K562 (cell line): ENCODE results near the gene DDX50. TPM values are rescaled to one million over a fixed set of nuclear protein-coding genes. Genes with fewer than 3 reads are reported as not detected.

ENCODE experiments used
- ATAC-seq: fragments of 200-7000 bp; cut with Tn5 transposase; 3 replicates; pipeline ENCODE4 v1.9.1; 2020; ENCODE audit warnings: moderate library complexity
- BruUV-seq: library from RNA; stranded (reverse); fragments of 400-500 nt; replicated peaks from 2 replicates; lab custom pipeline; 2021; lab: Mats Ljungman, UMichigan
- CTCF ChIA-PET: fragments of 300-600 bp; formaldehyde crosslinking; extraction: SDS; loops from one replicate; lab custom pipeline; 2021; ENCODE audit warnings: low intra/inter-chr PET ratio; lab: Yijun Ruan, JAX
- POLR2A ChIA-PET: fragments of 300-600, 350-650 bp; sonication (Branson Sonifier 250); formaldehyde crosslinking; extraction: SDS; loops from one replicate; lab custom pipeline; 2021; ENCODE audit warnings: antibody characterized with exemption, inconsistent platforms; lab: Yijun Ruan, JAX
- DNase-seq, 4 experiments: peaks; one replicate each; pipeline versions ENCODE4 v3.0.0 to v3.0.0-alpha.2; 2011 to 2018; ENCODE audit warnings: low spot score in 3 of 4, mixed read lengths in 3 of 4; ENCODE audit errors: extremely low read depth in 1 of 4
- FAIRE-seq: peaks from 2 replicates; lab custom pipeline; 2011; peaks lifted over from hg19 to GRCh38; lab: Jason Lieb, UNC
- H2AFZ ChIP-seq: 2 replicates; pipeline ENCODE4 v1.6.0; 2011; ENCODE audit warnings: low read depth, low read length, control low read depth, inconsistent platforms
- H3K27ac ChIP-seq: fragments of 200-600 bp; 3 replicates; pipeline ENCODE4 v1.8.0; 2011; ENCODE audit warnings: low read depth, mild to moderate bottlenecking, control low read depth, inconsistent platforms, low read length, moderate library complexity, mixed read lengths; ENCODE audit errors: extremely low read depth
- H3K27me3 ChIP-seq, 2 experiments: fragments of 300-600 bp in 1 of 2; 2 replicates in 1 of 2; 3 replicates in 1 of 2; pipeline versions ENCODE4 v1.6.0 to v1.8.0; 2011; ENCODE audit warnings: inconsistent platforms in 2 of 2, low read length in 2 of 2, mild to moderate bottlenecking in 1 of 2, mixed read lengths in 1 of 2, moderate library complexity in 1 of 2; ENCODE audit not compliant: control insufficient read depth in 2 of 2, insufficient read depth in 2 of 2
- H3K36me3 ChIP-seq: fragments of 300-600 bp; 3 replicates; pipeline ENCODE4 v1.8.0; 2011; ENCODE audit warnings: mild to moderate bottlenecking, low read length, inconsistent platforms; ENCODE audit not compliant: control insufficient read depth, insufficient read depth
- H3K4me1 ChIP-seq, 2 experiments: fragments of 200-600 bp in 1 of 2; replicated peaks in 1 of 2; 2 replicates in 1 of 2; 3 replicates in 1 of 2; pipeline versions ENCODE4 v1.5.1 to v1.8.0; 2011; ENCODE audit warnings: inconsistent platforms in 2 of 2, low read length in 2 of 2, mild to moderate bottlenecking in 1 of 2, mixed read lengths in 1 of 2, moderate library complexity in 1 of 2; ENCODE audit not compliant: control insufficient read depth in 2 of 2, insufficient read depth in 2 of 2
- H3K4me2 ChIP-seq: 2 replicates; pipeline ENCODE4 v1.6.1; 2011; ENCODE audit warnings: low read length, control low read depth, inconsistent platforms, mixed read lengths; ENCODE audit not compliant: insufficient read depth
- H3K4me3 ChIP-seq: fragments of 200-600 bp; sonication (generic), shearing (Covaris generic); 2 replicates; pipeline ENCODE4 v1.5.1; 2016; ENCODE audit warnings: control low read depth, inconsistent platforms
- H3K79me2 ChIP-seq: fragments of 200-600 bp; 3 replicates; pipeline ENCODE4 v1.8.0; 2011; ENCODE audit warnings: low read length, inconsistent platforms; ENCODE audit not compliant: control insufficient read depth, insufficient read depth
- H3K9ac ChIP-seq, 2 experiments: 2 replicates each; pipeline versions ENCODE4 v1.6.0 to v1.6.1; 2011; ENCODE audit warnings: low read depth in 2 of 2, low read length in 2 of 2, control low read depth in 1 of 2, inconsistent platforms in 1 of 2, mild to moderate bottlenecking in 1 of 2, mixed read lengths in 1 of 2; ENCODE audit not compliant: insufficient read depth in 1 of 2
- H3K9me1 ChIP-seq: one replicate; pipeline ENCODE4 v1.6.0; 2011; ENCODE audit warnings: inconsistent platforms, mild to moderate bottlenecking, low read length, moderate library complexity; ENCODE audit not compliant: control insufficient read depth, insufficient read depth
- H3K9me3 ChIP-seq: replicated peaks from 2 replicates; pipeline ENCODE4 v1.5.1; 2011; ENCODE audit warnings: low read depth, low read length, inconsistent platforms; ENCODE audit not compliant: control insufficient read depth, insufficient read depth
- H4K20me1 ChIP-seq: replicated peaks from 2 replicates; pipeline ENCODE4 v1.6.1; 2011; ENCODE audit warnings: low read length, inconsistent platforms, mixed read lengths; ENCODE audit not compliant: control insufficient read depth, insufficient read depth
- HNRNPH1 ChIP-seq: fragments of 200-400 bp; formaldehyde crosslinking; optimal IDR thresholded peaks from 2 replicates; pipeline ENCODE3; 2017; ENCODE audit warnings: low read depth, mild to moderate bottlenecking, low read length, moderate library complexity
- MCM2 ChIP-seq: fragments of 450-650 bp; IDR thresholded peaks from 2 replicates; pipeline ENCODE4 v1.6.1; 2017; ENCODE audit warnings: low read depth, mild to moderate bottlenecking
- MYNN ChIP-seq, 2 experiments: sonication (generic); formaldehyde crosslinking in 1 of 2; IDR thresholded peaks; 2 replicates each; pipeline versions ENCODE4 v1.5.0 to v1.6.1; 2016 to 2020; ENCODE audit warnings: antibody characterized with exemption in 1 of 2, missing genetic modification reagents in 1 of 2
- NFYB ChIP-seq: IDR thresholded peaks from 2 replicates; pipeline ENCODE4 v1.6.1; 2011; ENCODE audit warnings: mild to moderate bottlenecking, moderate library complexity; ENCODE audit not compliant: insufficient read length; ENCODE audit errors: extremely low read depth
- PTBP1 ChIP-seq: fragments of 200-400 bp; formaldehyde crosslinking; IDR thresholded peaks from 2 replicates; pipeline ENCODE4 v1.6.1; 2017; ENCODE audit warnings: low read depth, low read length
- RBM15 ChIP-seq: fragments of 200-400 bp; formaldehyde crosslinking; IDR thresholded peaks from 2 replicates; pipeline ENCODE4 v1.6.1; 2018; ENCODE audit warnings: mild to moderate bottlenecking, low read length, moderate library complexity; ENCODE audit not compliant: insufficient read depth
- RFX5 ChIP-seq: IDR thresholded peaks from 2 replicates; pipeline ENCODE4 v1.6.1; 2011; ENCODE audit warnings: low read depth, mild to moderate bottlenecking, improper control_type of control experiment, low read length
- SMARCC2 ChIP-seq: fragments of 450-650 bp; IDR thresholded peaks from 2 replicates; pipeline ENCODE4 v1.6.1; 2017; ENCODE audit warnings: antibody characterized with exemption, moderate library complexity, mild to moderate bottlenecking, low read depth
- XRCC3 ChIP-seq: fragments of 450-650 bp; IDR thresholded peaks from 2 replicates; pipeline ENCODE4 v1.6.1; 2017; ENCODE audit warnings: mild to moderate bottlenecking, moderate library complexity
- YY1 ChIP-seq, 3 experiments: IDR thresholded peaks; 2 replicates each; pipeline ENCODE4 v1.6.1; 2011; ENCODE audit warnings: low read length in 2 of 3, mild to moderate bottlenecking in 2 of 3, moderate library complexity in 2 of 3, borderline replicate concordance in 1 of 3, control low read depth in 1 of 3, low read depth in 1 of 3; ENCODE audit not compliant: insufficient read depth in 3 of 3, insufficient replicate concordance in 2 of 3, control insufficient read depth in 1 of 3, insufficient read length in 1 of 3; ENCODE audit errors: extremely low read depth in 1 of 3
- ZFX ChIP-seq: sonication (generic); formaldehyde crosslinking; IDR thresholded peaks from 2 replicates; pipeline ENCODE4 v1.8.0; 2022; ENCODE audit warnings: mild to moderate bottlenecking, missing genetic modification reagents, moderate library complexity
- ZNF282 ChIP-seq: sonication (generic); formaldehyde crosslinking; IDR thresholded peaks from 2 replicates; pipeline ENCODE4 v1.8.1; 2023; ENCODE audit warnings: missing genetic modification reagents
- ZNF408 ChIP-seq: fragments of 250-450 bp; sonication (Bioruptor Pico); IDR thresholded peaks from 2 replicates; pipeline ENCODE4 v1.4.0; 2020; ENCODE audit warnings: low read depth, mild to moderate bottlenecking, moderate library complexity
- WGBS: fragments of 100-300 bp; shearing (Covaris generic); methylation state at CpG from one replicate; pipeline ENCODE4 v1.1.6; 2016; ENCODE audit warnings: low coverage, mixed read lengths; ENCODE audit not compliant: insufficient coverage; ENCODE audit errors: missing lambda C conversion rate; 5-methylcytosine and 5-hydroxymethylcytosine counted together
- in situ Hi-C: fragments of 300-500 bp; cut with MboI; formaldehyde crosslinking; loops from 4 replicates; pipeline ENCODE4 v1.15.0; 2018; ENCODE audit warnings: inconsistent platforms, mixed read lengths
- intact Hi-C: fragments of 100-400 bp; cut with micrococcal nuclease; formaldehyde crosslinking; loops from 2 replicates; pipeline ENCODE4 v1.14.2; 2022
- polyA plus RNA-seq, 8 experiments: library from polyadenylated mRNA; depleted of rRNA in 4 of 8; stranded (reverse) in 5 of 8; unstranded in 3 of 8; fragments of >200 nt; fragmentation: Nextera tagmentation in 2 of 8; fragmentation: Illumina TruSeq in 1 of 8; extraction: Ambion mirVana in 2 of 8; extraction: Trizol in 1 of 8; gene quantifications; 2 replicates each; pipeline versions ENCODE4 v1.2.1 to v1.2.3, GENCODE V29; 2011 to 2014; ENCODE audit warnings: inconsistent platforms in 1 of 8, missing spikeins in 1 of 8
- total RNA-seq, 7 experiments: library from RNA; depleted of rRNA in 6 of 7; stranded (reverse); fragments of >200 nt in 6 of 7; fragmentation: Illumina TruSeq in 2 of 7; extraction: Trizol in 2 of 7; gene quantifications; 2 replicates each; pipeline versions ENCODE4 v1.2.1 to v1.2.3, GENCODE V29; 2011 to 2021; ENCODE audit warnings: low replicate concordance in 1 of 7
- TF ChIP-seq, protein P1 (sequence below): sonication (generic); formaldehyde crosslinking; IDR thresholded peaks from 2 replicates; pipeline ENCODE4 v1.8.0; 2023; ENCODE audit warnings: mild to moderate bottlenecking, missing genetic modification reagents
- TF ChIP-seq, protein P2 (sequence below): fragments of 250-450 bp; sonication (Bioruptor Pico); IDR thresholded peaks from 2 replicates; pipeline ENCODE4 v1.8.0; 2022; ENCODE audit warnings: moderate library complexity, mild to moderate bottlenecking, inconsistent platforms
- TF ChIP-seq, protein P3 (sequence below): fragments of 250-450 bp; sonication (Bioruptor Pico); IDR thresholded peaks from 2 replicates; pipeline ENCODE4 v1.8.0; 2022; ENCODE audit warnings: inconsistent platforms, mild to moderate bottlenecking, moderate library complexity, borderline replicate concordance

DDX50 gene
- total and polyA plus RNA-seq, 9 of the 15 experiments (the other 6 are each of a cell fraction or from before 2014, with no cell fraction given), result 36.7 to 86.8 (median 57.4) TPM

DNA sequence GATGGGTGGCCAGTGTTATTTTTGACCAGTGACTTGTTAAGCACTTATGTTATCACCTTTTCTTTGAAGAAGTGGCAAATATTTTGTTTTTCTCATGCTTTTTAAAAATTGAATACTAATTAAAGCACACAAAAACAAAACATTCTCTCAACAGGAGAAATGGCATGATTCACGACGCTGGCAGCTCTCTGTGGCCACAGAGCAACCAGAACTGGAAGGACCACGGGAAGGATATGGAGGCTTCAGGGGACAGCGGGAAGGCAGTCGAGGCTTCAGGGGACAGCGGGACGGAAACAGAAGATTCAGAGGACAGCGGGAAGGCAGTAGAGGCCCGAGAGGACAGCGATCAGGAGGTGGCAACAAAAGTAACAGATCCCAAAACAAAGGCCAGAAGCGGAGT lies 81.3 kb downstream of the DDX50 start:
- H3K79me2 ChIP-seq, result peaks cover 8% of the 10 kb centered on the region; the same call in 1 of the 3 replicates
- H3K4me2 ChIP-seq, result no peak overlapping the region
- H2AFZ ChIP-seq, result no peak overlapping the region
- no peaks in the 10 kb centered on the region for H3K4me1 ChIP-seq
- H3K4me3 ChIP-seq, result no peak overlapping the region
- 99% methylated on average over 11 of the region's 11 CpGs for WGBS
- no peak overlapping the region for H3K27ac ChIP-seq
- H3K27me3 ChIP-seq, result no peaks in the 10 kb centered on the region
- intact Hi-C loops (no loop called here), in situ Hi-C loops (no loop called here)
- H3K9me3 ChIP-seq, result no peaks in the 10 kb centered on the region
- ATAC-seq (no peak), FAIRE-seq (no peak), DNase-seq (peak in 1 of 4 experiments; percentile 12)
- no TSS peak for BruUV-seq
- H3K9ac ChIP-seq, result peak overlapping the region in 1 of 2 experiments; percentile 61; a peak in 1 of 4 replicates
- CTCF ChIA-PET, result no interaction called here
- POLR2A ChIA-PET, result interaction anchor here (4.1 kb wide), 1 partner anchor 13 kb away, joined by 41 read pairs; no protein-coding TSS in a partner anchor
- H3K9me1 ChIP-seq, result no peaks in the 10 kb centered on the region
- H3K36me3 ChIP-seq, result peaks cover 84% of the 10 kb centered on the region
- H4K20me1 ChIP-seq, result no peaks in the 10 kb centered on the region
- TF ChIP-seq ZNF408, result no peak
- TF ChIP-seq PTBP1, result no peak
- TF ChIP-seq, protein P1, sequence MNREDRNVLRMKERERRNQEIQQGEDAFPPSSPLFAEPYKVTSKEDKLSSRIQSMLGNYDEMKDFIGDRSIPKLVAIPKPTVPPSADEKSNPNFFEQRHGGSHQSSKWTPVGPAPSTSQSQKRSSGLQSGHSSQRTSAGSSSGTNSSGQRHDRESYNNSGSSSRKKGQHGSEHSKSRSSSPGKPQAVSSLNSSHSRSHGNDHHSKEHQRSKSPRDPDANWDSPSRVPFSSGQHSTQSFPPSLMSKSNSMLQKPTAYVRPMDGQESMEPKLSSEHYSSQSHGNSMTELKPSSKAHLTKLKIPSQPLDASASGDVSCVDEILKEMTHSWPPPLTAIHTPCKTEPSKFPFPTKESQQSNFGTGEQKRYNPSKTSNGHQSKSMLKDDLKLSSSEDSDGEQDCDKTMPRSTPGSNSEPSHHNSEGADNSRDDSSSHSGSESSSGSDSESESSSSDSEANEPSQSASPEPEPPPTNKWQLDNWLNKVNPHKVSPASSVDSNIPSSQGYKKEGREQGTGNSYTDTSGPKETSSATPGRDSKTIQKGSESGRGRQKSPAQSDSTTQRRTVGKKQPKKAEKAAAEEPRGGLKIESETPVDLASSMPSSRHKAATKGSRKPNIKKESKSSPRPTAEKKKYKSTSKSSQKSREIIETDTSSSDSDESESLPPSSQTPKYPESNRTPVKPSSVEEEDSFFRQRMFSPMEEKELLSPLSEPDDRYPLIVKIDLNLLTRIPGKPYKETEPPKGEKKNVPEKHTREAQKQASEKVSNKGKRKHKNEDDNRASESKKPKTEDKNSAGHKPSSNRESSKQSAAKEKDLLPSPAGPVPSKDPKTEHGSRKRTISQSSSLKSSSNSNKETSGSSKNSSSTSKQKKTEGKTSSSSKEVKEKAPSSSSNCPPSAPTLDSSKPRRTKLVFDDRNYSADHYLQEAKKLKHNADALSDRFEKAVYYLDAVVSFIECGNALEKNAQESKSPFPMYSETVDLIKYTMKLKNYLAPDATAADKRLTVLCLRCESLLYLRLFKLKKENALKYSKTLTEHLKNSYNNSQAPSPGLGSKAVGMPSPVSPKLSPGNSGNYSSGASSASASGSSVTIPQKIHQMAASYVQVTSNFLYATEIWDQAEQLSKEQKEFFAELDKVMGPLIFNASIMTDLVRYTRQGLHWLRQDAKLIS, result no peak
- TF ChIP-seq MYNN (IDR thresholded peaks at IDR 0.05), result no peak
- TF ChIP-seq MYNN (CRISPR knock-in tag; IDR thresholded peaks at IDR 0.05), result no peak
- TF ChIP-seq ZNF282 (CRISPR knock-in tag), result no peak
- no peak for TF ChIP-seq HNRNPH1
- no peak for TF ChIP-seq SMARCC2
- no peak for TF ChIP-seq NFYB
- TF ChIP-seq, protein P2, sequence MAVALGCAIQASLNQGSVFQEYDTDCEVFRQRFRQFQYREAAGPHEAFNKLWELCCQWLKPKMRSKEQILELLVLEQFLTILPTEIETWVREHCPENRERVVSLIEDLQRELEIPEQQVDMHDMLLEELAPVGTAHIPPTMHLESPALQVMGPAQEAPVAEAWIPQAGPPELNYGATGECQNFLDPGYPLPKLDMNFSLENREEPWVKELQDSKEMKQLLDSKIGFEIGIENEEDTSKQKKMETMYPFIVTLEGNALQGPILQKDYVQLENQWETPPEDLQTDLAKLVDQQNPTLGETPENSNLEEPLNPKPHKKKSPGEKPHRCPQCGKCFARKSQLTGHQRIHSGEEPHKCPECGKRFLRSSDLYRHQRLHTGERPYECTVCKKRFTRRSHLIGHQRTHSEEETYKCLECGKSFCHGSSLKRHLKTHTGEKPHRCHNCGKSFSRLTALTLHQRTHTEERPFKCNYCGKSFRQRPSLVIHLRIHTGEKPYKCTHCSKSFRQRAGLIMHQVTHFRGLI (CRISPR knock-in tag), result no peak
- TF ChIP-seq, protein P3, sequence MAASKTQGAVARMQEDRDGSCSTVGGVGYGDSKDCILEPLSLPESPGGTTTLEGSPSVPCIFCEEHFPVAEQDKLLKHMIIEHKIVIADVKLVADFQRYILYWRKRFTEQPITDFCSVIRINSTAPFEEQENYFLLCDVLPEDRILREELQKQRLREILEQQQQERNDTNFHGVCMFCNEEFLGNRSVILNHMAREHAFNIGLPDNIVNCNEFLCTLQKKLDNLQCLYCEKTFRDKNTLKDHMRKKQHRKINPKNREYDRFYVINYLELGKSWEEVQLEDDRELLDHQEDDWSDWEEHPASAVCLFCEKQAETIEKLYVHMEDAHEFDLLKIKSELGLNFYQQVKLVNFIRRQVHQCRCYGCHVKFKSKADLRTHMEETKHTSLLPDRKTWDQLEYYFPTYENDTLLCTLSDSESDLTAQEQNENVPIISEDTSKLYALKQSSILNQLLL (CRISPR knock-in tag), result no peak
- TF ChIP-seq MCM2, result no peak
- TF ChIP-seq RBM15, result no peak
- TF ChIP-seq YY1 (IDR thresholded peaks at IDR 0.05; ENCODE audit: borderline replicate concordance in 1 of 3, control insufficient read depth in 1 of 3, extremely low read depth in 1 of 3, insufficient read depth in 3 of 3, insufficient read length in 1 of 3, insufficient replicate concordance in 2 of 3, low read depth in 1 of 3, low read length in 2 of 3), result no peak
- TF ChIP-seq ZFX (CRISPR knock-in tag), result no peak
- no peak for TF ChIP-seq RFX5
- no peak for TF ChIP-seq XRCC3
